Right hindlimb (tissue), 1 donor: ENCODE results near the gene TROAP.

ENCODE experiments used
- DNase-seq: peaks from one replicate; pipeline ENCODE4 v3.0.0-alpha.2; 2018

Gene TROAP

DNA sequence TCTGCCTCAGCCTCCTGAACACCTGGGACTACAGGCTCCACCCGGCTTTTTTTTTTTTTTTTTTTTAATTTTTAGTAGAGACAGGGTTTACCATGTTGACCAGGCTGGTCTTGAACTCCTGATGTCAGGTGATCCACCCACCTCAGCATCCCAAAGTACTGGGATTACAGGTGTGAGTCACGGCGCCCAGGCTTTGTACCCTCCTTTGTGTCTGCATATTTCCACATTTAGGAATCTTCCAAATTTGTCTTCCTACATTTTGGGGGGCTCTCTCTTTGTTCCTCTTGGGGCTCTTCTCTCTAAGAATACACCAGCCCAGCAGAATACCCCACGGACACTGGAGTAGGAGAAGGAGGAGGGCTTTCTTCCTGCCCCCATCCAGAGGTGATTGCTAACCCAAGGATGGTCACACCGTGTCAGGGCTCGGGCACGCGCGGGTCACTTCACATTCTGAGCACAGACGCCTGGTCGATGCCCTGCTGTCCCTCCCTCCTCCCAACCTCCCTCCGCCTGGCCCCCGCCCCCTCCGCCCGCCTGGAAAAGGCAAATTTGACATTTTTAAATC, 21.5 kb downstream of the TROAP start:
- DNase-seq: no peak

DNA sequence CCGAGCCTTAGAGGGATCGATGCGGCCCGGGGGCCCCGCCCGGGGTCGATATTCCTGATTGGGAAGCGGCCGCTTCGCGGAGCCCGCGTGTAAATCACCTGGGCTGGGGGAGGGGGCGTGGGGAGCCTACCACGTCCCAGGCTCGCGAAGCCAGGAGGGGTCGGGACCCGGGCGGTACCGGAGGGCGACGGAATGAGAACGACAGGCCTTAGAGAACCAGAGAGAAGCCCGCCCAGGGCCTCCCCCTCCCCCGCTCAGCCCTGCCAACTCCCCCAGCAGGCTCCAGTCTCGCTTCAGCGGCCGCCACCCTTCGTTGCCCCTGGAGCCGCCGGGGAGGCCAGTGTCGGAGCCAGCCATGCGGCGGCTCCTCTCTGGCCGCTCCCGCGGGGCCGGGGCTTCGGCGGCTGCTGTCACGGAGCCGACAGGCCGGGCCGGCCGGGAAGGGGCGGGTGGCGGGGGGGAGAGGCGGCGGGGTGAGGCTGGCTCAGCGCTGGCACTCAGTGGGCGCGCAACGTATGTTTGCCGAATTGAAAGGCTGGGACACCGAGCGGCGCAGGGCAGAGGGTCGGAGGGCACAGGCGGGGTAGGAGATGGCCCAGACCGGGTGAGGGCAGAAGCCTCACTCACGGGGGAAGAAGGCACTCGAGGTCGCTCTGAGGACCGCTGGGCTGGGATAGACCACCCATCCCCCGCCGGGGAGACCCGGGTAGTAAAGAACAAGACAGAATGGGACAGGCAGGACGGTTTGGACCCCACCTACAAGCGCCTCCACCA, 22.2 kb downstream of the TROAP start:
- DNase-seq: peak; percentile 57

DNA sequence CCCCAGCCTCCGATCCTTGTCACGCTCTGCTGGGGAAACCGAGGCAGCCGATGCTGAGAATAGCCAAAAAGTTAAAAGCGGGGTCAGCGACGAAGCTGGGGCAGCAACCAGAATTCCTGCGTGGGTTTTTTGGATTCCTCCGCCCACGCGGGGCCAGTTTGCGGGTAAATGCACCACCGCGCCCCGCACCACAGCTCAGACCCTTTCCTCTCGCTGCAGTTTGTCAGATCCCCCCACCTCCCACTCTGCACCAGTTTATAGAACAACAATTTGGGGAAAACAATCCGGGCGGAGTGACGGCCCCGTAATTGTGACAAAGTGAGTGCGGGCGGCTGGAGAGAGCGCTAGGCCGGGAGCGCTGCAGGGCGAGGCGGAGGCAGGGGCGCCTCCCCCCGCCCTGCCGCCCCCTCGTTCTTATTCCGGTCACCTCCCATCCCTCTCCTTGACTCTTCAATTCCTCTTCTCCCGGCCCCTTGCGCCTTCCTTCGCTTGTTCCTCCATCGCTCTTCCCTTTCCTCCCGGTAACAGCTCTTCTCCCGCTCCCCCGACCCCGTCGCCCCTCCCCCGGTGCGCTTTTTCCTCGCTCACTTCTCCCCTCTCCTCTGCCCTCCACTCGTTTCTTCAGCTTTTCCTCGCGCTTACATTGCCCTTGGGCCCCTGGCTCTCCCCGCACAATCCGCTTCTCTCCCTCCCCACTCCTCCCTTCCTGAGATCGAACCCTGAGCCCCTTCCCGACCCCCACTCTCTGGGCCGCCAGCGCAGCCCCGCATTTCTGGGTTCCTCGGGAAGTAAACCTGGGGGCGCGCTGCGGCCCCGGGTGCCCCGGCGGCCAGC, 23.0 kb downstream of the TROAP start:
- DNase-seq: no peak

DNA sequence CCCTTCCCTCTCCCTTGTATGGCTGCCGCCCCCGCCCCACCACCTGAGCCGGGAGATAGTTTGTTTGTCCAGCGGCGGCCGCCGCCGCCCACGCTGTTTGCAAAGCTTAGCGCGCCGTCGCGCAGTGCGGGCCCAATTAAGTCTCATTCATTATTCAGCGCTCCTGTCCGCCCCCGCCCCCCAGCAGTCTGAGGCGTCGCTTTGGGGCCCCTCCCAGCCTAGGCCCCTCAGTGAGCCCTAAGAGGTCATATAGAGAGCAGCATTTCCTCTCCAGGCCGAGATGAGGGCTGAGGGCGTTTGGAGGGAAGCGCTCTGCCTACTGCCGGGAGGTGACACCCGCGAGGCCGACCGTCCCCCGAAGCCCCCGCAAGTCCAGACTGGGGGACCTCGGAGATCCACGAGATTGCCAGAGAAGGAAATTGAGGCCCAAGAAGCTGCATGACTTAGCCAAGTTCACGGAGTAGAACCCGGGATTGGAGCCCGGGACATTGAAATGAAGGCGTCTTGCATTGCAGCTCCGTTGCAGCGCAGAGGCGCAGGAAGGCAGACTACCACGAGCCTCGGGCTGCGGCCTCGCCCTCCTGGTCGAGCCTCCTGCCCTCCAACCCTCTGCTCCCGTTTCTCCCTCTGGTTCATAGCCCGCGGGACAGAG, 23.7 kb downstream of the TROAP start, which contains the start of gene DNAJC22:
Gene DNAJC22, plus strand, starts transcription at position 230 of the 652 bp plus-strand sequence. CDS start 1,985 bp downstream, outside the sequence.
- peak; percentile 41 for DNase-seq

DNA sequence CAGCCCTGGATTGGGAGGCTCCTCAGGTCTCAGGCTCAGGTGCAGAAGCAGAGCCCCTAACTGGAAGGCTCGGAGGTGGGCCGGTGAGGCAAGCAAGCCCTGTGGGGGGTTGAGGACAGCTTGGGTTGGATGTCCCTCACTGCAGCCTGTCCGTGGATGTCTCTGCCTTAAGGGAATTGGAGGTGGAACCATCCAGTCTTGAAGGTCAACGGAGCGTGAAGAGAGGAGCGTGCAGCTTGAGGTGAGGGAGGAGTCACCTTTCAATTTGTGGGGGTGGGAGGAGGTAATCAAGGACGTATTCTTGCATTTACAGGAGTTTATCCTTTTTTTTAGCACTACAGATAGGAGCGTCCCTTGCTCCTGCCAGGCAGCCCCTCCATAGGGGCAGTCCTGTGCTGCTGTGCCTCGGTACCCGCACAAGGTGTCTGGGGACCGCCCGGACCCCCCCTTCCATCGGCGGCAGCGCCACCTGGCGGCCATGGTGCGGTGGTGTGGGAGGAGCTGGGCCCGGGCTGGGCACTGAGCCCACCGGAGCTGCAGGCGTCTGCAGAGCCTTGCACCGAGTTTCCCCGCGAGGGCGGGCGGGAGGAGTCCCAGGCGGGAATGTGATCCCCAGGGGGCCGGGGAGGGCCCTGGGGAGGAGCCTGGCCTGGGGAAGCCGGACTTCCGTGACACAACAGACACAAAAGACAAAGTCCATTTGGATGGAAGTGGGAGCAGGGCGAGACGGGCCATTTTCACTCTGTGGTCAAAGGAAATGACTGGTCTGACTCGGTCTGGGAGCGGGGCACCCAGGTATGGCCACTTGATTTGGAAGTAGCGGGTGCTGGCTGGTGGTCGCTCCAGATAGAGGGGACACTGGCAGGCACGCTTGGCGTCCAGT, 24.5 kb downstream of the TROAP start:
- DNase-seq: peak; percentile 77

DNA sequence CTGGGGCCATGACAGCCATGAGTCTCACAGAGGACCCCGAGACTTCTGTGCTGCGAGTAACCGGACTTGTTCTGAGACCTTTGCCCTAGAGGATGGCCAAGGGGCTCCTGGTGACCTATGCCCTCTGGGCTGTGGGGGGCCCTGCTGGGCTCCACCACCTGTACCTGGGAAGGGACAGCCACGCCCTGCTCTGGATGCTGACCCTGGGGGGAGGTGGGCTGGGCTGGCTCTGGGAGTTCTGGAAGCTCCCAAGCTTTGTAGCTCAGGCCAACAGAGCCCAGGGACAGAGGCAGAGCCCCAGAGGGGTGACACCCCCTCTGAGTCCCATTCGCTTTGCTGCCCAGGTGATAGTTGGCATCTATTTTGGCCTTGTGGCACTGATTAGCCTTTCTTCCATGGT, 25.7 kb downstream of the TROAP start:
- DNase-seq: no peak

DNA sequence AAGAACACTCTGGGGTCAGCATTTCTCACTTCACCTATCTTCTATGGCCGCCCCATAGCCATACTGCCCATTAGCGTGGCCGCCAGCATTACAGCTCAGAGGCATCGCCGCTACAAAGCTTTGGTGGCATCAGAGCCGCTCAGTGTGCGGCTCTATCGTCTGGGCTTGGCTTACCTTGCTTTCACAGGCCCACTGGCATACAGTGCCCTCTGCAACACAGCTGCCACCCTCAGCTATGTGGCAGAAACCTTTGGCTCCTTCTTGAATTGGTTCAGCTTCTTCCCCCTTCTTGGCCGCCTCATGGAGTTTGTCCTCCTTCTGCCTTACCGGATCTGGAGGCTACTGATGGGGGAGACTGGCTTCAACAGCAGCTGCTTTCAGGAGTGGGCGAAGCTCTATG, 26.2 kb downstream of the TROAP start:
- DNase-seq: no peak

DNA sequence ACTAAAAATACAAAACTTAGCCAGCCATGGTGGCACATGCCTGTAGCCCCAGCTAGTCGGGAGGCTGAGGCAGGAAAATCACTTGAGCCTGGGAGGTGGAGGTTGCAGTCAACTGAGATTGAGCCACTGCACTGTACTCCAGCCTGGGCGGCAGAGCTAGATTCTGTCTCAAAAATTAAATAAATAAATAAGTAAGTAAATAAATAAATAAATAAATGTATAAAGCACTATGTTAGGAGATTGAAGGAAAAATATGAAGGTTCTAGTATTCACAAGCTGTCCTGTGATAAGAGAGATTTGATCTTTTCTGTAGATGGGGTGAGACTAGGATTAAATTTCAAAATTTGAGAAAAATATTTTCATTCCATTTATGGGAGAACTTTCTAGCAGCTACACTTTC, 29.3 kb downstream of the TROAP start:
- DNase-seq: no peak

DNA sequence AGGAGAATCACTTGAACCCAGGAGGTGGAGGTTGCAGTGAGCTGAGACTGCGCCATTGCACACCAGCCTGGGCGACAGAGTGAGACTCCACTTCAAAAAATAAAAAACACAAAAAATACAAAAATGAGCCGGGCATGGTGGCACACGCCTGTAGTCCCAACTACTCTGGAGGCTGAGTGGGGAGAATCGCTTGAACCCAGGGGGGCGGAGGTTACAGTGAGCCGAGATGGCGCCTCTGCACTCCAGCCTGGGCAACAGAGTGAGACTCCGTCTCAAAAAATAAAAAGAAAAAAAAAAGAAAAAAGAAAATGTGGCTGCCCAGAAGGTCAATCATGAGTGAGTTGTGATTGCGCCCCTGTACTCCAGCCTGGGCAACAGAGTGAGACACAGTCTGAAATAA, 32.9 kb downstream of the TROAP start:
- no peak for DNase-seq

DNA sequence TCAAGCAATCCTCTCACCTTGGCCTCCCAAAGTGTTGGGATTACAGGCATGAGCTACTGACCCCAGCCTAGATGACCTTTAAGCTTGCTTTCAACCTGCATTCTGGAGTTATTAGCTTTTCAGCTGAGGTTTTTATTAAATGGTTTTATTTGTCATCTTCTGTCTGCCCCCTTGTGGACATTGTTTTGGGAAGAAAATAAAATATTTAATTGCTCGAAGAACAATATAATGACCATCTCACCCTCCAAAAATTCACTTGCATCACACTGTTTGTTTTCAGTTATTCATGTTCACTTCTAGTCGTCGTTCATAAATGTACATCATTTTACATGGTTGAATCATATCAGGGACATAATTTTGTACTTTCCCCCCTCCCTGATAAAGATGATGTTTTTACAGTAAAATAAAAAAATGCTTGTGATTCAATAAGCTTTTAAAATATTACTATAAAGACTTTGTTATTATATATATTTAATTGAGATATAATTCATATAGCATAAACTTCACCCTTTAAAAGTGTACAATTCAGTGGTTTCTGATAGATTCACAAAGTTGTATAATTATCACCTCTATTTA, 34.1 kb downstream of the TROAP start:
- DNase-seq: no peak

DNA sequence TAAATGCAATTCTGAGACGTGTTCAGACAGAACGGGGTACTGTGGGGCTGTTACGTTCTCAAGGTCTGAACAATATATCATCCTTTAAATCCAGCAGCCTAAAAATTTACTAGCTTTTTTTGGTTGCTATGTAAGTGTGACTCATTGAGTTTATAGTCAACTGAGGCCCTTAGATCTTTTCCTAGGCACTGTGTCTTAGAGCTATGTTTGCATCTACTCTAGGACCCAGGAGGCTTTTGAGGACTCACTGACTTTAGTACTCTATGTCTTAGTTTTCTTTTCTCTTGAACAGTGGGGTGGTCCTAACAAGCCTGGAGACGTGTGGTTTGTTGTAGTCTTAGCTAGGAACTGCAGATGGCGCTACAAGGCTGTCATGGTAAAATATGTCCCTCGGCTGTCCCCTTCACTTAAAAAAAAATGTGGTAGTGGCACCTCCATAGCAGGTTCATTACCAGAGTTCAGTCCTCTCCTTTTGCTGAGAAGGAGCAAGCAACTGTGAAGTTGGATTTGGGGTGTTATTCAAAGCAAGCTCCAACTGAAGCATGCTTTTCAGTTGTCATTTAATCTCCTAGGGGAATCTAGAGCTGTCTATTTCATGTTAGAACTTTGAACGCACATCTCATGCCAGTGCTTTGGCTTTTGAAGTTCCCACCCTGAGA, 35.6 kb downstream of the TROAP start:
- DNase-seq: peak; percentile 67

DNA sequence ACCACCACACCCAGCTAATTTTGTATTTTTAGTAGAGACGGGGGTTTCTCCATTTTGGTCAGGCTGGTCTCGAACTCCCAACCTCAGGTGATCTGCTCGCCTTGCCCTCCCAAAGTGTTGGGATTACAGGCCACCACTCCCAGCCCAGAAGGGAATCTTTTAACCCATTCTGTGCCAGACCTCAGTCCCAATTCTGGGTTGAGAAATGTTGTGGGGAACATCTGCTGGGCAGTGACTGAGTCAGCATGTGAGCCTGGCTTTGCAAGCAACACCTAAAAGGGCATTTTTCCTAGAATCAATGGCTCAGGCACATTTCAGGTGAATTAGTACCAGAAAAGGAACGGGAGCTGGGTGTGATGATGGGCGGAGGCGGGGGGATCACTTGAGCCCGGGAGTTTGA, 36.6 kb downstream of the TROAP start:
- no peak for DNase-seq

DNA sequence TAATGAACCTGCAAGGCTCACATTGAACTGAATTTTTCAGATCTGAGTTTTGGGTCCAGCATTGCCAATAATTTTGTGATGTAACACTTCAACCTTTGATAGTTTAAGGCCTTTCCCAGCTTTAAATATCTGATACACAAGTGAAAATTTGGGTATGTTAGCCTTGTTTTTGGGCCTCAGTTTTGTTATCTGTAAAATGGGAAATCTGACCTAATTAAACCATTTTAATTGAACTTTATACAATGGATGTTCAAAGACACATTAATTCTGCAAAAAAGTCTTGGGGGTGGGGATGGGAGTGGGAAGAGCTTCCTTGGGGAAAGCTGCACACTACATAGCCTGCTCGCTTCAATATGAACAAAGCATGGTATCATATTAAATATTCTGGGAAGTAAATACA, 39.0 kb downstream of the TROAP start:
- DNase-seq: no peak

DNA sequence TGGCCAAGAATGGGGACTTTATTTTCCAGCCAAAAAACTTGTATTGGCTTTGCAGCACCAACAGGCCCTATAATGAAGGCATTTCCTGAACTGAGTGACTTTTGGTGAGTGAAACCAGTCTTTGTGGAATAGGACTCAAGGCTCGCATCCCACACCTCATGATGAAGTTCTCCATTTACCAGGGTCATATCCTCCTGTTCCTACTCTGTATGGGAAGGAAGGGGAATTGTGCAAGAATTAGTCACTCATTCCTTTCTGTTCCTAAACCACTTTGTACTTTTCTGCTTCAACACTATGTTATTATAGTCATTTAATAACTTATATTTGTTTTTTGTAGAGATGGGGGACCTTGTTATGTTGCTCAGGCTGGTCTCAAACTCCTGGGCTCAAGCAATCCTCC, 41.9 kb downstream of the TROAP start:
- DNase-seq: no peak

DNA sequence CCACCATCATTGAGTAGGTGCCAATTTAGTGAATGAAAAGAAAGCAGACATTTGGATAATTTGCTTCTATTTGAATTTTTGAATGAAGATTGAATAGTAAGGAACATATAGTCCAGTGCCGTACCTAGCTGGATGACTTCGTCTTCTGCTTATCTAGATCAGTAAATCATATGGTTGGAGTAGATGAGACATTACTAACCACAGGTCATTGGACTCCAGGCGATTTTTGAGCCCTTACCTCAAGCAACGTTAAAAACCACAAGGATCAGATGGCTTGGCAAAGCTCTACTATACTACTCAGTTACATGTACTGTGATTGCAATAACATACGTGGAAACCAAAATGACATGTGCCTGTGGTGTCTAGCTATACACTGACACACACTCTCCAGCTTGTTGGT, 42.5 kb downstream of the TROAP start:
- no peak for DNase-seq

DNA sequence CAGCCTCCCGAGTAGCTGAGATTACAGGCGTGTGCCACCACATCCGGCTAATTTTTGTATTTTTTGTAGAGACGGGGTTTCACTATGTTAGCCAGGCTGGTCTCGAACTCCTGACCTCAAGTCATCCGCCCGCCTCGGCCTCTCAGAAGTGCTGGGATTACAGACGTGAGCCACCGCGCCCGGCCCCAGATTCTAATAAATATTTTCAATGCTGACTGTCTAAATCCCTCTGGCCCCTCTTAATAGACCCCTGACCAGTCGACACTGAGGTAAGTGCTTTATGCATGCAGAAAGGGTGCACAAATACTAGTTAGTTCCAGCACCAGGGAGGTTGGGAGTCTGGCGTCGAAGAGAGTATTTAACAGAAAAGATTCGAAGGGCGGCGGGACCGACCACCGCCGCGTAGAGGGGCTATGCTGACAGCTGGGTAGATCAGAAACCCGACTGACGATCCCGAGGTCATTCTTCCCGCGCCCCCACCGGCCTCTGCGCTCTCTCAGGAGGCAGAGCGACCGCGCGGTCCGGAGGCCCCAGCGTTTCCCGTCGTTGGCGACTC, 43.1 kb downstream of the TROAP start:
- no peak for DNase-seq

DNA sequence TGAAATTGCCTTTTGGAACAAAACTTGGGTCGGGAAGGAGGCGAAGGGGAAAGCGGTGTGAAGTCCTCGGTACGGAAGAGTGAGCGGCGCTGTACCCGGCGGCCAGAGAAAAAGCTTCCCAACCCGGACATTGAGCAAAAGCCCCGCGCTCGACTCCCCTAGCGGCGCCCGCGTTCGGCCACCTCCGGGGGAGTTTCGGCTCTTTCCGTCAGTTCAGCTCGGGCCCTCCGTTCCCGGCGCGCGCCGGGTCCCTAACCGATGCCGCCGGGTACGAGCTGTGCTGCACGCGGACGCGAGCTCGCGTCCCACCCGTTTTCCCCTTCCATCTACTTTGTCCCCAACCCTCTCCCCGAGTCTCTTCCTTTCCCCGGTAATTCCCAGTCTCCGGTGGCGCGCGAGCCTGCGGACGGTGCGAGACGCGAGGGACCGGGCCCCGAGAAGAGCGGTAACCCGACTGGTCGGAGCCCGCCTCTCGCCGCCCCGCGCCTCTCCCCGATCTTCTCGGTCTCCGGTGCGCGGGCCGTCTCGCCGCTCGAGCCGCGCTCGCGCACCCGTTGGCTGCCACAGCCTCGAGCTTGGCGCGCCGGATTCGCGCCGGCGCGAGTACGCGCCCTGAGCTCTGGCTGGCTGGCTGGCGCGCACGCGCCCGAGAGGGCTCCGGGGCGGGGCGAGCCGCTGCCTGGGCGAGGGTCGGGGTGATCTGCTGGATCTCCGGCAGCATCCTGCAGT, 43.8 kb downstream of the TROAP start:
- DNase-seq: peak; percentile 99

DNA sequence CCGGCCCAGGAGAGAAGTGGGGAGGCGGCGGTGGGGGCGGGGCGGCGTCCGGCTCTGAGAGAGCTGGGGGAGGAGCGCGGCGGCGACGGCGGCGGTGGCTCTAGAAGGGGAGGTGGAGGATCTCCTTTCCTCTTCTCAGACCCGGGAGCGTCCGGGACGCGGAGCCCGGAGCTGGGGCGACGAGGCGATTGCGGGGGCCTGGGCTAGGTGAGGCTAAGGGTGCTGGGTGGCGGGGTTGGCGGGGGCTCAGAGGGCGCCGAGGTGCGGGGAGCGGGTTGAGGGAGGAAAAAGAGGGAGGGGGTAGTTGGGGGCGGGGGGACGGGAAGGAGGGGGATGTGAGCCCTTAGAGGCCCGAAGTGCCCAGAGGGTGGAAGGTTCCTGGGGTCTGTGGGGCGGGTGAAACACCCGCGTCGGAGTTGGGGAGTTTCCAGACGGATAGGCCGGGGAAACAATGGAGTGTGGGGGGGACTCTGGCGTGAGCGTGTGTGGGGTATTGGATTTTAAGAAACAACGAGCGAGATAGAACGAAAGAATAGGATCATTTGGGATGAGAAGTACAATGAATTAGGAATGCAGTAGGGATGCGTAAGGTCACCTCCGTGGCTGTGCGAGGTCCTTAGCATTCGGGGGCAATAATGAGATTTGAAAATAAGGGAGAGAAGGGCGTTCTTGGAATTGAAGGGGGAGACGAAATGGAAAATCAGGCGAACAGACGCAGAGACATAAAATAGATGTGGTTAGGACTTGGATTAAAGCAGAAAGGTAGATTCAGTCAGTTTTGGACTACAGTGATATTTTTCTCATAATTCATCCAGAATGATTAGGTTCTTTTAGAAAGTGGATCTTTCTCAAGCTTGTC, 44.6 kb downstream of the TROAP start, which contains the start of gene SPATS2:
Gene SPATS2, plus strand, starts transcription at position 82 of the 859 bp plus-strand sequence. CDS start 93,551 bp downstream, outside the sequence.
- no peak for DNase-seq

DNA sequence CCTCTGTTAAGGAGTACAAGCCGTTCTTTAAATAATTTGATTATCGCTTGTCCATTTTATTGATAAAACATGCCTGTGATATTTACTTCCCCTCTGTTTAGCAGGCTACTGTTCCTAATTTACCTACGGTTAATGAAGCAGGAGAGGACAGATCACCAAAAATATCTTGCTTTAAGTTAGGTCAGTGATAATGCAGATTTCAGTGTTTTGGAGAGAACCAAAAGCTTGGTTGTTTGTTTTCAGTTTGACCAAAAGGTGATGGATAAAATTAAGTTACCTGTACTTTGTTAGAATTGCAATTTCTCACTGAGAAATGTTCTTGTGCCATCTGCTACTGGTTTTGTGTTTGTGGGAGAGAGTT, 45.2 kb downstream of the TROAP start:
- DNase-seq: no peak
